Thyroid gland (tissue), 4 donors: Measurements from ENCODE around the gene HIVEP2. TPM values are rescaled to one million over a fixed set of nuclear protein-coding genes. Genes with fewer than 3 reads are reported as not detected.

Experiments used
- DNase-seq, 2 donors: peaks; one replicate each; pipeline ENCODE4 v3.0.0-alpha.2; 2019
- H3K27ac ChIP-seq, 3 donors: fragments of 200-600 bp; sonication (generic); 1 replicate in 2 of 3; 2 replicates in 1 of 3; pipeline ENCODE4 v1.5.1; 2016 to 2019; ENCODE audit warnings: mild to moderate bottlenecking in 1 of 3, moderate library complexity in 1 of 3
- H3K27me3 ChIP-seq: fragments of 200-600 bp; sonication (generic); one replicate; pipeline ENCODE4 v1.5.1; 2019
- H3K36me3 ChIP-seq, 2 donors: fragments of 200-600 bp; sonication (generic); one replicate each; pipeline ENCODE4 v1.5.1; 2016 to 2019
- H3K4me1 ChIP-seq, 2 donors: fragments of 200-600 bp; sonication (generic); one replicate each; pipeline ENCODE4 v1.5.1; 2017 to 2019
- H3K4me3 ChIP-seq, 3 donors: fragments of 200-600 bp; sonication (generic); replicated peaks in 1 of 3; 1 replicate in 2 of 3; 2 replicates in 1 of 3; pipeline ENCODE4 v1.5.1; 2016; ENCODE audit warnings: mild to moderate bottlenecking in 1 of 3
- H3K9me3 ChIP-seq: fragments of 200-600 bp; sonication (generic); one replicate; pipeline ENCODE4 v1.5.1; 2017
- POLR2A ChIP-seq, 2 donors: fragments of 450-650 bp; IDR thresholded peaks; one replicate each; pipeline ENCODE4 v1.6.1; 2017; ENCODE audit warnings: antibody characterized with exemption in 2 of 2, mild to moderate bottlenecking in 2 of 2, moderate library complexity in 1 of 2
- WGBS, 2 donors: methylation state at CpG; one replicate each; pipeline ENCODE4 v1.1.5; 2017; 5-methylcytosine and 5-hydroxymethylcytosine counted together
- intact Hi-C: fragments of 100-400 bp; cut with DNase I; formaldehyde crosslinking; loops from one replicate; pipeline ENCODE4 v1.15.1; 2023
- total RNA-seq, 4 donors: library from RNA; depleted of rRNA; stranded (reverse); fragments of >200 nt; gene quantifications; one replicate each; pipeline ENCODE4 v1.2.3, GENCODE V29; 2016
- TF ChIP-seq, protein P1 (sequence below), 6 experiments: fragments of 200-600 bp in 3 of 6; fragments of 450-650 bp in 3 of 6; sonication (generic) in 3 of 6; IDR thresholded peaks; one replicate each; pipeline ENCODE4 v1.5.1; 2016 to 2019; ENCODE audit warnings: antibody characterized with exemption in 6 of 6, mild to moderate bottlenecking in 2 of 6, inconsistent platforms in 1 of 6, moderate library complexity in 1 of 6

Gene HIVEP2
- total RNA-seq, 4 donors from 2014 or later, result 23.3 to 41.8 (median 26.4) TPM

DNA sequence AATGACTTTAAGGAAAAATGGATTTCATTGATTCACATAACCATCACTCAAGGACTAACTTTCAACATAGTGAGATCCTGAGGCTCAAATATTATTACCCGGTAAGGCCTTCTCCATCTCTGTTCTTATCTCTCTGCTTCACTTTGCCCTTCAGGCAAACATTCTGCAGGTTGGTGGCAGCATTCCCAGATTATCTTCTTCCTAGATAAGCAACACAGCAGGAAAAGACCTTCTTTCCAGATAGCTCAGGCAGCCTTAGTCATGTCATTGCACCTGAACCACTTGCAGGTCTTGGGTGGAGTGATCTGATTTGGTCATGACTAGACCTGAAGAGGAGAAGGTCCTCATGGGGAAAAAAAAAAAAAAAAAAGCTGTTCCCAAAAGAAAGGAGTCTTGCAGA is 5.3 kb upstream of the HIVEP2 start:
- Histone ChIP-seq H3K27ac (no peak overlapping the region), H3K27me3 (no peaks in the 10 kb centered on the region), H3K4me3 (no peak overlapping the region), H3K9me3 (no peaks in the 10 kb centered on the region), H3K36me3 (no peaks in the 10 kb centered on the region), H3K4me1 (no peaks in the 10 kb centered on the region)
- no peak for DNase-seq
- 91 to 97% methylated on average over 1 of the region's 1 CpG for WGBS, 2 donors
- intact Hi-C loops, result no loop called here
- TF ChIP-seq POLR2A (IDR thresholded peaks at IDR 0.05), result no peak
- TF ChIP-seq, protein P1, sequence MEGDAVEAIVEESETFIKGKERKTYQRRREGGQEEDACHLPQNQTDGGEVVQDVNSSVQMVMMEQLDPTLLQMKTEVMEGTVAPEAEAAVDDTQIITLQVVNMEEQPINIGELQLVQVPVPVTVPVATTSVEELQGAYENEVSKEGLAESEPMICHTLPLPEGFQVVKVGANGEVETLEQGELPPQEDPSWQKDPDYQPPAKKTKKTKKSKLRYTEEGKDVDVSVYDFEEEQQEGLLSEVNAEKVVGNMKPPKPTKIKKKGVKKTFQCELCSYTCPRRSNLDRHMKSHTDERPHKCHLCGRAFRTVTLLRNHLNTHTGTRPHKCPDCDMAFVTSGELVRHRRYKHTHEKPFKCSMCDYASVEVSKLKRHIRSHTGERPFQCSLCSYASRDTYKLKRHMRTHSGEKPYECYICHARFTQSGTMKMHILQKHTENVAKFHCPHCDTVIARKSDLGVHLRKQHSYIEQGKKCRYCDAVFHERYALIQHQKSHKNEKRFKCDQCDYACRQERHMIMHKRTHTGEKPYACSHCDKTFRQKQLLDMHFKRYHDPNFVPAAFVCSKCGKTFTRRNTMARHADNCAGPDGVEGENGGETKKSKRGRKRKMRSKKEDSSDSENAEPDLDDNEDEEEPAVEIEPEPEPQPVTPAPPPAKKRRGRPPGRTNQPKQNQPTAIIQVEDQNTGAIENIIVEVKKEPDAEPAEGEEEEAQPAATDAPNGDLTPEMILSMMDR (IDR thresholded peaks at IDR 0.05), result no peak

DNA sequence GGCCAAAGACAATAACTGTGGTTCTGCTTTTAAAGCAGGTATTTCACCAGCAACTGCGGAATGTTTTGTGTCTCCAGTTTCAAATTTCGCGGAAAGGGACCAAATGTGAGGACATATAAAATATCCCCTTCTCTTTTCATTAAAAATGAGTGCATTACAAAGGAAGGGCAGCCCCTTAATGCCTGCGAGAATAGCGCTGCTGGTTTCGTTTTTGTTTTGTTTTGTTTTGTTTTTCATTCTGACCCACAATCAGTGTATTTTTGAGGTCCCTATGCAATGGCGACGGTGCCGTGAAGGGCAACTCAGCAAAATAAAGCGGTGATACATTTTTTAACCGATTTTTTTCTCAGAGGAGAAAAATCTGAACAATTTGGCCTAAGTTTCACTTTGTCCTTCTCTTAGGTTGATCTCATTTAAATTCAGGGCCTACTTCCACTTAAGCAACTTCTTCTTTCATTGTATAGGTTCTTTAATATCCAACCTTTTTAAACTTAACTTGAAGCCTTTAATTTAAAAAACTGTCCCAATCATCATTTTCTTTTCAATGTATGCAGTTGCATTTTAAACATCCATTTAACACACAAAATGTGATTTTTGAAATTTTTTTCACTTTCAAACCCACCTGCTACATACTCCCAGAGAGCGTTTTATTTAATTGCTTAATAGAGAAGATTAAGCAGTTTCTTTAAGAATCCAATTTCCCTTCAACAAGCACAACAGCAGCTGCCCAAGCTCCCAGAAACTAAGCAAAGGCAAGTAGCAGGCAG is 2.9 kb upstream of the HIVEP2 start:
- DNase-seq, result no peak
- H3K9me3 ChIP-seq, result no peaks in the 10 kb centered on the region
- peak overlapping the region; percentile 97 to 99 (median 98) for H3K27ac ChIP-seq
- intact Hi-C loops, result loop anchor here (5.0 kb wide), 1 partner anchor 256 kb away; no protein-coding TSS in a partner anchor
- WGBS, 2 donors, result 8 to 11% methylated on average over 12 of the region's 12 CpGs
- H3K4me1 ChIP-seq, result peaks cover 11% of the 10 kb centered on the region in 2 donors
- H3K4me3 ChIP-seq, result peak overlapping the region; percentile 27 to 95 (median 59)
- TF ChIP-seq POLR2A (IDR thresholded peaks at IDR 0.05), result peak in 1 of 2 donors; percentile 2
- TF ChIP-seq, protein P1 (IDR thresholded peaks at IDR 0.05), result no peak
- no peaks in the 10 kb centered on the region for H3K27me3 ChIP-seq
- H3K36me3 ChIP-seq, result no peaks in the 10 kb centered on the region

DNA sequence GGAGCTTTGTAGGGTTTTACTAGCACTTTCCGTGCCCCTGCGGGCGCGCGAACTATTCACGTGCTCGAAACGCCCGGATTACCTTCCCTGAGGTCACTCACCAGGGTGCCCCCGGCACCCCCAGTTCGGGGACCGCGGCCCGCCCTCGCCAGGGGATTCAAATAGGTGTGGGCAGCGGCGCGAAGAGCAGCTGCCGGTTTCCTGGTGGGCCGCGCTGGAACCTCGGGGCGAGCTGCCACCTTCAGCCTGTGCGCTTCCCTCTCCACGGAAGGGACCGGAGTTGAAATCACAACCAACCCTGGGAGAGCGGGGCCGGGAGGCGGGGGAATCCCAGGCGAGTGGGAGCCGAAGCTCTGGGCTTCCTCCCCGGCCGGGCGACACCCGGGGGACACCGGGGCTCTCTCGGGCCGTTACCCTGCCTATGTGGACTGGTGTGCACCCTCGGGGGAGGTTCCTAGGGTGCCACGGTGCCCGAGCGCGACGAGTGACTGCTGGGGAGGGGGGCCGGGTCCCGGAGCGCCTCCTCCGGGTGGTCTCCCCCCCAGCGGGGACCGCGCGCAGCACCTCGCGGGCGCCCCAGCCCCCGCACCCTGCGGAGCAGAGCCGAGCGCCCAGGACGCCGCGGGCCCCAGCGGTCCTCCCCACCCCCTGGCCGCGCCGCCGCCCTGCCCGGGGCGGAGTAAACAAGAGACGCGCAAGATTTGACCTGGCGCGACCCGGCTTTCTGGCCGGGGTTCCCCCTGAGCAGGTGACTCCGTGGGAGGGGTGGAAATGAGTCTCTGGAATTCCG is 2.1 kb upstream of the HIVEP2 start:
- H3K36me3 ChIP-seq, result no peaks in the 10 kb centered on the region
- peak; percentile 93 to 96 for DNase-seq
- peak; percentile 79 to 92 for TF ChIP-seq POLR2A (IDR thresholded peaks at IDR 0.05)
- TF ChIP-seq, protein P1 (IDR thresholded peaks at IDR 0.05), result peak in 2 of 6 experiments; percentile 1 to 13
- H3K4me1 ChIP-seq, result peaks cover 11% of the 10 kb centered on the region in 2 donors
- peak overlapping the region; percentile 97 to 99 (median 98) for H3K27ac ChIP-seq
- intact Hi-C loops, result loop anchor here (5.0 kb wide), 1 partner anchor 255 kb away; no protein-coding TSS in a partner anchor
- H3K27me3 ChIP-seq, result no peaks in the 10 kb centered on the region
- H3K9me3 ChIP-seq, result no peaks in the 10 kb centered on the region
- WGBS, 2 donors, result 0% methylated on average over 28 to 32 of the region's 77 CpGs
- H3K4me3 ChIP-seq, result peak overlapping the region; percentile 27 to 95 (median 59)

DNA sequence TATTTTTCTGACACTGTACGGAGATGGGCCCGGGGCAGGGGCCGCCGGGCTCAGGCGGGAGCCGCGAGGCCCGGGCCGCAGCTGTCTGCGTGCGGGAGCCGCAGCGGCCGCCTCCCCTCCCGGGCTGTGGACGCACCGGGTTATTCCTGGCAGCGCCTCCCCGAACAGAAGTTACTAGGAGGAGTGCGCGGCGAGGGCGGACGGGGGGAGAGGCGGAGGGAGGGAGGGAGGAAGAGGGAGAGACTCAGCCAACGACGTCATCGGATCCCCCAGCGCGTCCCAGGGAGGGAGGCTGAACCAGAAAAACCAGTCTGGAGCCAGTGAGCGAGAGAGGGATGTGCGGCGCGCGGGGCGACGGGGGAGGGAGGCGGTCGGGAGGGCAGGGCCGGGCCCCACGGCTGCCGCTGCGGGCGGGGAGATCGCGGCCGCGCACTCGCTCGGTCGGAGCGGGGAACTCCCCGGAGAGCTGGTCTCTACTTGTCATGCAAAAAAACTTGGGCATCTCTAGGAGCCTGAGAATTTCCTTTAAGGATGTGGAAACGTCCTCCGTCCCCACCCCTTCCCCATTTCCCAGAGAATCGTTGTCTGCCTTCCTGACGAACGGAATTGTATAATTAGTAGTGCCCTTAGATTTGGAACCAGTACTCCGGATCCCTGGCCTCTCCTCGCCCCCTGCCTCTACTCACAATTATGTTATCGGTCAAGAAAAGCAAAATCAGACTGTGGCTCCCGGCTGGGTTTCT is 1.4 kb upstream of the HIVEP2 start:
- peak; percentile 28 to 94 for TF ChIP-seq POLR2A (IDR thresholded peaks at IDR 0.05)
- TF ChIP-seq, protein P1 (IDR thresholded peaks at IDR 0.05), result no peak
- intact Hi-C loops, result loop anchor here (5.0 kb wide), 1 partner anchor 254 kb away; no protein-coding TSS in a partner anchor
- H3K9me3 ChIP-seq, result no peaks in the 10 kb centered on the region

More for the DNA sequence above, 1.4 kb upstream of the HIVEP2 start:
- H3K36me3 ChIP-seq, result no peaks in the 10 kb centered on the region
- peak overlapping the region; percentile 46 to 95 (median 83) for H3K4me3 ChIP-seq
- peak overlapping the region; percentile 97 to 99 (median 98) for H3K27ac ChIP-seq
- WGBS, 2 donors, result 0% methylated on average over 46 to 53 of the region's 62 CpGs
- H3K27me3 ChIP-seq, result no peaks in the 10 kb centered on the region
- peak; percentile 99 for DNase-seq
- peaks cover 11% of the 10 kb centered on the region in 2 donors for H3K4me1 ChIP-seq
